HG03342 (cell line): ENCODE measurements around the gene SURF4.

Experiments used
- ATAC-seq: cut with Tn5 transposase; IDR thresholded peaks from one replicate; pipeline ENCODE4 v1.9.1; 2021; ENCODE audit warnings: mild to moderate bottlenecking, moderate library complexity; ENCODE audit not compliant: unreplicated experiment

SURF4 gene

DNA sequence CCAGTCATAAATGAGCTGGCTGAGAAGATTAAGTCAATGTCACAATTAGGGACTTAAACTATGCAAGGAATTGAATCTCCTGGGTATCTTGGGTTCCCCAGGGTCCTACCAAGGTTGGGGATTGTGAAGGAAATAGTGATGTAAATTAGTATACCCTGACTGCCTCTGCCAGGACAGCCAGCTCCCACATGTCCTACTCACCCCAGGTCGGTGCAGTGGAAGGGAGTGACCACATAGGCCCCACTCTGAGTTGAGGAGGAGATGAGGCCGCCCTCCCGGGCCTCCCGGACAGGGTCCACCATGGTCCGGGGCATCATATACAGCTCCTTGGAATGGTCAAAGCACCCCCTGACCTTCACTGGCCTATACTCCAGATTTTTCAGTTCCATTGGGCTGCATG is 22.3 kb downstream of the SURF4 start:
- ATAC-seq = no peak

DNA sequence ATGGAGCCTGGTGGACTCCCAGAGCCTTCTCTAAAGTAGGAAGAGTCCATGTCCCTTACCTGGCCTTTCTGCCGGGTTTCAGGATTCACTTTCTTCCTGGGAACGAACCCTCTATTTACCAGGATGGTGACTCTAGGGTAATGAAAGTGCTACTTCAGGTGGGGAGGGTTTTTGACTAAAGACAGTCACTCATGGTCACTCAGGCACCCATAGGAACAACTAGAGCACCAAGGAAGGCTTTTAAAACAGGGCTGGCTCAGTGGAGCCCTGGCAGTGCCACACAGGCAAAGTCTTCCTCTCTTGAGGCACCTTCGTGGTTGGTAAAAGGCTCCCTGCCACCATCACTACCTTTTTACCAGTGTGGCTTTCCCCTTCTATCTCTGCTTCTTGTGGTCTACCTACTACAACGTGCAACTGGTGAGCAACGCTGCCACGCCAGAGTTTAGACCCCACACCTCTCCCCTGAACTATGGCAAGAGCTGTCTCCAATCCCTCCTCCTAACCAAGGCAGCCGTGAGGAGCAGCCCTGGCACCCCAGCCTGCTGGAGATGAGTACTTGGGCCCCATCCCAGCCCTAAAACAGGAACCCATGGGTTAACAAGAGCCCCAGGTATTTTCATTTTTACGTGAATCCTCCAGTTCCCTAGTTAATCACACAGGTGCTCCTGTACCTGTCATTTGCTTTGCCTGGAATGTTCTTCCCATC is 23.1 kb downstream of the SURF4 start:
- ATAC-seq = no peak

DNA sequence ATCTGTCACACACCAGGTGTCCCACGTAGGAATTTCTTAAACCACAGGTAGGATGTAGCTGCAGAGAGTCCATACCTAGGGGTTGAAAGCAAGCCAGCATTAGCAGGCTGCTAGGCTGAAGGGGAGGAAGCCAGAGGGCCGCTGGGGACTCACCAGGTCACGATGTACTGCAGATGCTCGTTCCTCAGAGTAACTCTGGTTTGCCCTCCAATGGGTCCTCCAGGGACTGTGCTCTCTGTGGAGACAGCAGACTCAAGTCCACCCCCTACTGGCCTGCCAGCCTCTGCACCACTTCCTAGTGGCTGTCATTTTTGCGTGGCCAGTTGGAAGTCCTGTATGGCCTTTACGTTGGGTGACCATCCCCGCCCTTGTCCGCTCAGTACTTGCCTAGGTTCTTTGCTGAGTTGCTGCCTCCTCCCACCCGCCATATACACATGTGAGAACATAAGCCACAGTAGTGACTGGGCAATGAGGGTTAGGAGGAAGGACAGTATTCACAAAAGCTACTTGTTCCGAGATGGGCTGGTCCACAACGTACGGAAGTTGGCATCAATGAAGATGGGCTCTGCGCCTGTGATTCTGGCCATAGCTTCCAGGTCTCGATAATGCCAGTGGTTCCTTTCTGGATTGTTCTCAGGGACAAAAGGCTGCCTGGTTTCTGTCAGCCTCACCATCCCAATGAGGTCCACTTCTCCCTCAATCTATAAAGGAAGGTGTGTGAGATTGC is 23.8 kb downstream of the SURF4 start:
- no peak for ATAC-seq

DNA sequence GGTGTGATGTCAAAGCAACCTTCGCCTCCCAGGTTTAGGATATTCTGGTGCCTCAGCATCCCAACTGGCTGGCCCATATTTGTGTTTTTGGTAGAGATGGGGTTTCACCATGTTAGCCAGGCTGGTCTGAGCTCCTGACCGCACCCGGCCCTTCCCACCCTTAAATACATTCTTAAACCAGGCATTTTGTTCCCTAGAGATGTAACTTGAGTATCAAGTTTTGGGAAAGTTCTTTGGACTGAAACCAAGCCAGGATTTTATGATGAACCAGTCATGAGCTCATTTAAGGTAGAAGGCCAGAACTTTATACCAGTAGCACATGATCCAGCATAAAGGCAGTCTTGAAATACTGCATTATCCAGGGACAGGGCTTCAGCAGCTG is 24.3 kb downstream of the SURF4 start:
- no peak for ATAC-seq

DNA sequence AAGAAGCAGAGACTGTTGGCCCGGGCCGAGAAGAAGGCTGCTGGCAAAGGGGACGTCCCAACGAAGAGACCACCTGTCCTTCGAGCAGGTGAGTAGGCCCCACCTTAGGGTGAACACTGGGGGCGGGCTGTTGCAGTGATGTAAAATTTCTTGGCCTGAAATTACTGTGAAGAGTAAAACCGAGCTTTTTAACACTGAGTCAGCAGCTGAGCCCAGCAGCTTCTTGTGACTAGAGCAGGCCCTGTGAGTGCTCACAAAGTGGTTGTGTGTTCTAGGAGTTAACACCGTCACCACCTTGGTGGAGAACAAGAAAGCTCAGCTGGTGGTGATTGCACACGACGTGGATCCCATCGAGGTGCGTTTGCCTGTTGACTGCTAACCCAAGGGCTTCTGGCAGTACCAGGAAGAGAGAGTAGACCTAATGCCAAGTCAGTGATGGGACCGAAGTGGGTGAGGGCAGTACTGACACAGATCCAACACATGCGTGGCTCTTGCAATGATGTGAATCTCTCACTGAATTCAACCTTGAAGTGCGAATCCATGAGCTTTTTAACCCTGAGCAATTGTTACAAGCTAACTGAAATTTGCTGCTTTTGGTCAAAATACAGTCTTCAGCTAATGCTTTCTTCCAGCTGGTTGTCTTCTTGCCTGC is 25.8 kb downstream of the SURF4 start:
- ATAC-seq = no peak

DNA sequence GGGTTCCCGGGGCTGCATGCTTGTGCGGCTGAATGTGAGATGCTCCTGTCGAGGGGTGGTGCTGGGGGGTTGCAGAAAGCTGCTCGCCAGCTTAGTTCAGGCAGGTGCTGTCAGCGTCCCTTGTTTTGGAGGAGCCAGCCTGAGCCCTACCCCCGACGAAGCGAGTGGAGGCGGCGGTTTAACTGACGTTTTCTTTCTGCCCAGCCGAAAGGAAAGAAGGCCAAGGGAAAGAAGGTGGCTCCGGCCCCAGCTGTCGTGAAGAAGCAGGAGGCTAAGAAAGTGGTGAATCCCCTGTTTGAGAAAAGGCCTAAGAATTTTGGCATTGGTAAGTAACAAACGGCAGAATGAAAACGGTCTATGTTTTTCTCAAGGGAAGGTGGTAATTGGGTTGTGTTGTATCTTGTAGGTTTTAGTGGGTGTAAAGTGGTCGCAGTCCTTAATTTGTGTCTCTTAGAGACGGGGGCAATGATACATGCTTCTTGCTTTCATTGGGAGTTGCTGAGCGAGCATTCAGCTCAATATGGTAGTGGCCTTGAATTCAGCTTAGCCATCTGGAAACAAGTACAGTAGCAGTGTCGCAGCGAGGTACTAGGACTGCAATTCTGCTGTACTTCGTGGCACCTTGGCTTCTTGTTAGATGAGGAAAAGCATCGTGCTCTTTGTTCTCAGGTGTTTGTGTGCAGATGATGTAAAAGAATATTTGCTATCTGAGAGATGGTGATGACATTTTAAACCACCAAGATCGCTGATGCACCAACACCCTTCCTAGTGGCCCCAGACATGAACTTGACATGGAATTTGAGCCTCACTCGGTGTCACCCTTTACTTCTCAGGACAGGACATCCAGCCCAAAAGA is 26.9 kb downstream of the SURF4 start:
- ATAC-seq = no peak

DNA sequence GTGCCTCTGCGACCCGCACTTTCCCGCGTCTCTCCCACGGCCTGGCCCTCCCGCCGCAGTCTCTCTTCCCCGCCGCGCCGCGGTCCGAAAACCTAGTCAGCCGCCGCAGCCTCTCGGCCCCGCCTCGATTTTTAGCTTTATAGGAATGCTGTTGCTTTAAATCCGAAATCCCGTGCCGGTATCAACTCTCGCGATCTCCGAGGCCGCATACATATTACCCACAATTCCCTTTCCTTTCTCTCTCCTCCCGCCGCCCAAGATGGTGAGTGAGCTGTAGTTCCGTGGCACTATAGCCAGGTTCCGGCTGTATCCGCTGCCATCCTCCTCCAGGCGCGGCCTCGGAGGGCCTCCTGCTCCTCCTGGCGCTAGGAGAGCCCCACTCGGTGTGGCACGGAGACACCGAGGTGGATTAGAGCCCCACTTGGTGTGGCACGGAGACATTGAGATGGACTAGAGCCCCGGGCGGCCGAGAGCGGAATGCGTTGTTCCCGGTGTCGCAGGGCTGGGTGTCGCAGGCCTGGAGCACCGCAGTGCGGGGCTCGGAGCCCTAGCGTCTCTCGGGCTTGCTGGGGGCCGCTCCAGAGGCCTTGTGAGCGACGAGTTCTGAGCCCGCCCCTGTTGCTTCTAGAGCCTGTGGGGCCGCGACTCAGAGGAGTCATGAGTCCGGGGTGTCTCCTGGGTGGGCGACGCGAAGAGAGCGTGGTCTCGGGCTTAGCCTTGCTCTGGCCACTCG is 27.7 kb downstream of the SURF4 start, which contains the start of the genes MED22 and RPL7A:
MED22 (minus strand) TSS at position 147 of the 733 bp plus-strand sequence. CDS start 1,469 bp downstream, outside the sequence.
RPL7A (plus strand) TSS at position 234 of the 733 bp plus-strand sequence; CDS start at position 260, 26 bp downstream.
- peak; percentile 62 for ATAC-seq

DNA sequence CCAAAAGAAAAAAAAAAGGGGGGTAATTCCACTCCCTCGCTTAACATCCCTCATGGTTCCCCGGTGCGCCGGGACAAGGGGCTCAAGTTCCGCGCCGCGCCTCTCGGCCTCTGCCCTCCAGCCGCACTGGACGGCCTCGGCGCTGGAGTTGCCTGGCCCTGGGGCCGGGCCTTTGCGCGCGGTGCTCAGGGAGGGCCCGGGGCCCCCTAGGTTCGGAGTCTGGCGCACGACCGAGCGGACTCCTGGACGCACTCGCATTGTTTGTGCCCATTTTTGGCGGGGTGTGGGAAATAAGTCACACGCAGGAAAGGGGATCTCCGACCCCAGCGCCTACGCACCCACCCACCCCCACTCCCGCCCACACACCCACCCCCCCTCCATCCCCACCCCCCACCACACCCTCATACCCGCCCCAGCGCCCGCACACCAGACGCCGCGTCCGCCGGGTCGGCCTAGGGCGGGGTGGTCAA is 28.3 kb downstream of the SURF4 start:
- ATAC-seq = peak; percentile 27

DNA sequence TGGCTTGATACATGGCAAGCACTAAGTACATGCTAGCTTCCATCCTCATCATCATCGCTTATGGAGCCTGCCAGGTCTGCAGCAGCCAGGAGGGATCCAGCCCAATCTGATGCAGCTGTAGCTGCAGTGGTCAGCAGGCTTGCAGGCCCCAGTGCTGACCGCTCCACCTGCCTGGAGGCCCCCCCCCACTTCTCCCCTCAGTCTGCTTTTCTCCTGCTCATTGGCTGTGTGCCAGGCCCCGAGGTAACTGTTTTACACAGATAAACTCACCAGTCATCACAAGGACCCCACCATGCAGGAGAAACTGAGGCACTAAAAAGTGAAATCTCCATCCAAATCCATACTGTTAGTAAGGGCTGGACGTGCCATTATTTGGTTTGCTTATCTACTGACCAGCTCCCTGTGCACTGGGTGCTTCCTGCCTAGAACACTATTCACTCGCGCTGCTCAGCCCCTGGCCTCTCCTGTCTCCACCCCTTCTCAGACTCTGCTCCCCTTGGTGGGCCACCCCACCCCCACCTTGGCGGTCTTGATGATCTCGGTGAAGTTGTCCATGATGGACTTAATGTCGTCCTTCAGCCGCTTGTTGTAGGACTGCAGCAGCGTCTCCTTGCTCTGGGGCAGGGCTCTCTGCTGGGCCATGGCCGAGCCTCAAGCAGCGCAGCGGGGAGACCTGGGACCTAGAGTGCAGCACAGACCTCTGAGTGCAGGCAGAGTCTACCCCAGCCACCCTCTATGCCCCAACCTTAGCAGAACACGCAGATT is 29.7 kb downstream of the SURF4 start:
- no peak for ATAC-seq

DNA sequence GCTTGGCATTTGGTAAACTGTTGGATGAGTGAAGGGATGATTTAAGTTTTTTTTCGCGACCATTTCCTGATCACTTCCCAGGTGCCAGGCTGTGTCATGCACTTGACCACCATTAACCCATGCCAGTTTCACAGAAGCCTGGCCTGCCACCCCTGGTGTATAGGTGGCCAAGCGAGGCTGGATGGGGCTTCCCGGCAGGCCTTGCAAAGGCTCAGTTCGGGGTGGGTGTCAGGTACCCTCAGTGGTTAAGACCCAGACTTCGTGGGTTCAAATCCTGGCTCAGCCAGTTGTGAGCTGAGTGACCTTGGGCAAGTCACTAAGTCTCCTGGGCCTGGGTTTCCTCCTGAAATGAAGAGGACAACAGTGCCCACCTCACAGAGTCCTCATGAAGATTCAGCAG is 30.3 kb downstream of the SURF4 start:
- ATAC-seq = no peak

DNA sequence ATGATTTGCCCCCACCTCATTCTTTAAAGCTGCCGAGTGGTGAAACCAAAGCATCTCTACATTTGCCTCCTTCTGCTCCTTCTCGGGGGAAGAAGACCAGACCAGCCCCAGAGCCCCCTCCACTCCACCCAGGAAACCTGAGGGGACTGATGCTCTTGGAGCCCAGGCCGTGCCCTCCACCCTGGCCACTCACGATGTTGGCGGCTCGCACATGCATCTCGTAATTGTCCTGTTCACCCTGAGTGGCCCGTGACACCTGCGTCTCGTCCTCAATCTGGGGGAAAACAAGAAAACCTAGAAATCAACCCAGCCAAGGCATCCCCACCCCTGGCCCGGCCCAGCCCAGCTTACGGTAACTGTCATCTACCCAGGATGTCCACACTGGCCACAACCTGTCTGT is 30.9 kb downstream of the SURF4 start:
- ATAC-seq = no peak

DNA sequence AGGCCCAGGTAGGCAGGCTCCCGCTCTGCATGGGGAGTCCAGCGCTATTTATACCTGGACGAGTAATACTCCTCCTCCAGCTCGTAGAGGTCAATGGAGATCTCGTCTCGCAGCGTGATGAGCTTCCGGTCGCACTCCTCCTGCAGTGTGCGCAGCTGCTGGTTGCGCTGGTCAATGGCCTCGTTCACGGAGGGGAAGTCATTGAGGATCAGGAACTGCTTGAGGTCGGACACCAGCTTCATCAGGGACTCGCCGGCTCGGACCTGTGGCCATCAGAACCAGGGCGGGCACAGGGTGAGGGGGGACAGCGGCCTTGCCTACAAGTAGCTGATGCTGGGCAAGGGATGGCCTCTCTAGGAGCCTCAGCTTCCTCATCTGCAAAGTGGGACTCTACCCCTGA is 31.8 kb downstream of the SURF4 start:
- ATAC-seq = no peak

DNA sequence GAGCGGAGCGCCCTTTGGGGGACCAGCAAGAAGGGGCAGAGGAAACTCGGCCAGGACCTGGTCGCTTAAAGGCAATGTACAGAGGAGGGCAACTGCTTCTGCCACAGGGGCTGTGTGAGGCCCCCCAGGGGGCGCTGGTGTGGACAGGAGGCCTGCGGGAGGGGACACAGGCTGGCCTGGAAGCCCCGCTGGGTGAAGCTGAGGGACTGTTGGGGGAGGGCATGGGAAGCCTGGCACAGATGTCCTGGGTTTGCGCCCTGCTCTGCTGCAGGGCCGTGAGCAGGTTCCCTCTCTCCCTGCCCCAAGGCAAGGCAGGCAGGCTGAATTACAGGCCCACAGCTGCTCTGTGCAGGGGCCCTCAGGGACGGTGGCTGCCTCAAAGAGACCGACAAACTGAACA is 33.3 kb downstream of the SURF4 start:
- ATAC-seq = no peak

DNA sequence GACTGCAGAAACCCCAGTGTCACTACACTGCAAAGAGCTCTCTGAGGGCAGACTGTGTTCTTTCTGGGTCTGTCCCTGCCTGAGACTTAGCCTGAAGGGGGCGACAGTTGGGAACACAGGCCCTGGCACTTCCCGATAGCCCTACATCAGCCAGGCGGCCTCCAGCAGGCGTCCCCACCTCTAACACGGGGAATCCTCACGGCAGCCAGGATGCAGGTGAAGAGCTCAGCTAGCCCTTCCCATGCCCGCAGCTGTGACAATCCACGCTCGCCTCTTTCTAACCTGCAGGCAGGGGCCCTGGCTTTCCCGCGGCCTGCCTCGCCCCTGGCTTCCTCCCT is 33.8 kb downstream of the SURF4 start:
- ATAC-seq = no peak

DNA sequence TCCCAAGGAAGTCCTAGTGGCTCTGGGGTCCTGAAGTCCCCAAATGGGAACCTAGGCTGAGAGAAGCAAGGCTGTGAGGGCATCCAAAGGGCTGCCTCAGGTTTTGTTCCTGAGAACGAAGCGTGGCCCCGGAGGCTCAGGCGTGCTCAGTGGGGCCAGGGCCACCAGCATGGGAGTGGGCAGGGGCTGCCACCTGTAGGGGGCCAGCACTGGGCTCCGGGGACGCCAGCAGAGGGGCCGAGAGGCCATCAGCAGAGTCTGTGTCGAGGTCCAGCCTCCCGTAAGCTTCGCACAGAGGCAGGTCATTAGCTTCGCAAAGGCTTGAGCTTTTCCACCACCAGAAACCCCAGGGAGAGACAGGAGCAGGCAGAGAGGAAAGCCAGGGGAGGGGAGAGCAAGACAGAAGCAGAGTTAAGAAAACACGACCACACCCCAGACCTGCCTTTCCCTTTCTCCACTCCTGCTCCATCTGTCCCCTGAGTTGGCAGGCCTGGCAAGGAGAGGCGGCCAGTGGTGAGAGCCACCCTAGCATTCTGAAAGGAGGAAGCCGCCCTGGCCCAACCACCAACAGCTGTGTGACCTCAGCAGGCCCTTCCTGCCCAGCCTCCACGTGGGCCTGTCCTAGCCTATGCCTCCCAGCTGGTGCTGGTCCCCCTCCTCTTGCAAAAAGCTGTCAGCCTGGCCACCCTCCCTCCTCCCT is 34.3 kb downstream of the SURF4 start:
- no peak for ATAC-seq

DNA sequence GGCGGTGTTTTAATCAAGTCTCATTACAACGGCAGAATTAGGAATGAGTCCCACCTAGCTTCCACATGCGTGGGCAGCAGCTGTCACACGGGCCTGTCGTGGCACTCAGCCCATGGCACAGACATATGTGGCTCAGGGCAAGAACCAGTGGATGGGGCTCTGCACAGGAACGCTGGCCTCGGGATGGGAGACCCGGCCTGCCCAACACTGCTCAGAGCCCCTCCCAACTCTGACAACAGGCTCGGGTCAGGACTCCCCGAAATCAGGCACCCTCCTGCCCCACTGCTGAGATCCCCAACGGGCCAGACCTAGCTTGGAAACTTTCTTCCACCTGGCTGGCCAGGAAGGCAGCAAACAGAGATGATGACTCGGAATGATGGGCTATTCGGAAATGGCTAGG is 34.9 kb downstream of the SURF4 start:
- ATAC-seq = no peak

DNA sequence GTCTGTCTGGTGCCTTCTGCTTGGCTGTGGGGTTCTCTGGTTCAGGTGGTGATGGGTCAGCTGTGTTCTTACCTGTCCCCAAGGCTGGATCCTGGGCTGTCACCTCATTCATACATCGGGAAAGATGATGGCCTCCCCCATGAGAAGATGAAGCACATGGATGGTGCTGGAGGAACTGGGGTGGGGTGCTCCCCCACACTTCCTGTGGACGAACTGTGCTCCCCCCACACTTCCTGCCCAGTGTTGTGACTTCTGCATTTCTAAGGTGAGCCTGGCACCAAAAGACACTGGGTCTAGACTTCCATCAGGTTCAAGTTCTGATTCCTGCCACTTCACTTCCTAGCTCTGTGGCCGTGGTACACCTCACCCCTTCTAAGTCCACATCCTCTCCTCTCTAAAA is 35.6 kb downstream of the SURF4 start:
- ATAC-seq = no peak

DNA sequence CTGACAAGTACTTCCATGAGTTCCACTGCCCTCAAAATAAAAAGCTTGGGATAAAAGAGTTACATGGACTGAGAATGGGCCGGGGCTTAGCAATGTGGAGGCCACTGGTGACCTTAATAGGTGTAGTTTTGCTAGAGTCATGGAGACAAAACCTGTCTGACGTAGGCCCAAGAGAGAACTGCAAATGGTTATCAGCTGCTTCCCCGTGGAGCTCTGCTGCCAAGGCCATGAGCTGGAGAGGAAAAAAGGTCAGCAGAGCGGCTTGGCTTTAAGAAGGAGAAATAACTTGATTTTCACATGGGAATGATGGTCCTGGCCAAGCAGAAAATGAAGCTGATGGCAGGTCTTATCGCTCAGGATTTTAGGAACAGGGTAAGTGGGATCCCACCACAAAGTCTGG is 36.2 kb downstream of the SURF4 start:
- no peak for ATAC-seq
